ENCODE data around the gene CDC42EP1.
"Not testable (repeated sequence)": the region's sequence is repeated elsewhere in the genome, so short reads cannot be mapped to it uniquely, and the experiment has no call there.

The CDC42EP1 gene

DNA sequence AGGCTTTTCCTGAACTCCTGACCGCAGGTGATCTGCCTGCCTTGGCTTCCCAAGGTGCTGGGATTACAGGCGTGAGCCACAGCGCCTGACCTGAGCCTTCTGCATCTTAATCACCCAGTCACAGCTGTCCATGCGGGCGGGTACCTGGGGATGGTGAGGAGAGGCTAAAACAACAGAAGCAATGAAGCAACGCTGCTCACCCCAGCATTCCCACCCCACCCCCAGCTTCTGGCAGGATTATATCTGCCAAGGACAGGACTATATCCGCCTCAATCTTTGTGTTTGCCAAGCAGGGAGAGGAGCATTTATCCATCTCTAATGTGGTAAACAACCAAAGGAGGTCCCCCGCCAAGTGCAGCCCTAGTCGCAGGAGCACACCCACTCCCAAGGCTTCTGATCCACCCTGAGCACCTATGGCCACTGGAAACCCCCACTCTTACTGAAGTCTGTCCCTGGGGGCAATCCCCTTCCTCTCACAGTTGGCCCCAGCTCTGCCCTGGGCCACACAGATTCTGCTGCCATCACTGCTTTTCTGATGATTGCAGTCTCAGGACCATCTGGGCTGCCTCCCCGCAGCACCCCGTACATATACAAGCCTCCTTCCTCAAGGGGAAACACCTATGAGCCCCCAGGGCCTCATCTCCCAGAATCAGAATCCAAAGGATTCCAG, 28.4 kb downstream of the CDC42EP1 start:
- DNase-seq = no peak

DNA sequence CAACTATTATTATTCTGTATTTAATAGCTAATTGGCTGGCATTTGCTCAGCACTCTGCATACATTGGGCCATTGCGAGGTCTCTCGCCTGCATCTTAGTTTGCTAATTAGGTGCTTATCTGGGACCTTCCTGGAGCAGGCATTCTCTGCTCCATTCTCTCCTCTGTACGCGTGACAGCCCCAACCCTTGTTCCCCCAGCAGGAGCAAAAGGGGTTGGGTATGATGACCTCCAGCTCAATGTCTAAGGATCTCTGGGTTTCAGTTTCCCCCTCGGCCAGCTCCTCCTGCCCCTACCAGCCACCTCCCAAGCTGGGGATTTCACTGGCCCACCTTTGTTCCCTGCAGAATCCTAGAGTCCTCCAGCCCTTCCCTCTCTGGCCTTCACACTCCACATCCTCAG, 29.4 kb downstream of the CDC42EP1 start:
- no peak for DNase-seq

DNA sequence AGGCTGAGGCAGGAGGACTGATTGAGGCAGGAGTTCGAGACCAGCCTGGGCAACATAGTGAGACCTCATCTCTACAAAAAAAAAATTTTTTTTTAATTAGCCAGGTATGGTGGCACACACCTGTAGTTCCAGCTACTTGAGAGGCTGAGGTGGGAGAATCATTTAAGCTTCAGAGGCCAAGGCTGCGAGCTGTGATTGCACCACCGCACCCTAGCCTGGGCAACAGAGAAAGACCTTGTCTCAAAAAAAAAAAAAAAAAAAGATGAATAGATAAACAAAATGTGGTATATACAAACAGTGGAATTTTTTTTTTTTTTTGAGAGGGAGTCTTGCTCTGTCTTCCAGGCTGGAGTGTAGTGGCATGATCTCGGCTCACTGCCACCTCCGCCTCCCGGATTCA, 30.8 kb downstream of the CDC42EP1 start:
- DNase-seq = not testable (repeated sequence)

DNA sequence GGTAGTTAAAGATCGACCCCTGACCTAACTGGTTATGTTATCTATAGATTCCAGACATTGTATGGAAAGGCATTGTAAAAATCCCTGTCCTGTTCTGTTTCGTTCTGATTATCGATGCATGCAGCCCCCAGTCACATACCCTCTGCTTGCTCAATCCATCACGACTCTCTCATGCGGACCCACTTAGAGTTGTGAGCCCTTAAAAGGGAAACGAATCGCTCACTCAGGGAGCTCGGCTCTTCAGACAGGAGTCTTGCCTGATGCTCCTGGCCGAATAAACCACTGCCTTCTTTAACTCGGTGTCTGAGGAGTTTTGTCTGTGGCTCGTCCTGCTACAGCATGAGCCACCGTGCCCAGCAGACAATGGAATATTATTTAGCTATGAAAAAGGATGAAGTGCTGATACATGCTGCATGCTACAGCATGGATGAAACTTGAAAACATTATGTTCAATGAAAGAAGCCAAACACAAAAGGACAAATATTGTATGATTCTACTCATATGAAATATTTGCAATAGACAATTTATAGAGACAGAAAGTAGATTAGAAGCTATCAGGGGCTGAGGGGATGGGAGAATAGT, 31.6 kb downstream of the CDC42EP1 start:
- no peak for DNase-seq

DNA sequence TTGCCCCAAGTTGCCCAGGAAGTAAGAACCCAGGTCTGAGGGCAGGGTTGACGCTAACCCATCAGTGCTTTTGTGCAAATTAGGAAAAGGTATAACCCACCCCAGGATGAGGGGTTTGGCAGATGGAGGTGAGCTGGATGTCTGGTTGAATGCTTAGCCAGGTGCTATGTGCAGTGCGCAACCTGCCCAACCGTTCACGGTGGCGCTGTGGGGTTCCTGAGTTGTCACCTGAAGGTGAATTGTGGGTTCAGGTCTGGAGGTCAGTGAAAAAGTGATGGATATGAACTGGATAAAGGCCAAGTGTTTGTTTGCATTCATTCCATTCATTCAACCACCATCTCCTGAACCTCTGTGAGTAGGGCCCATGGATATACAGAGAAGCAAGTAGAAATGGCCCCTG, 34.0 kb downstream of the CDC42EP1 start:
- DNase-seq = no peak

DNA sequence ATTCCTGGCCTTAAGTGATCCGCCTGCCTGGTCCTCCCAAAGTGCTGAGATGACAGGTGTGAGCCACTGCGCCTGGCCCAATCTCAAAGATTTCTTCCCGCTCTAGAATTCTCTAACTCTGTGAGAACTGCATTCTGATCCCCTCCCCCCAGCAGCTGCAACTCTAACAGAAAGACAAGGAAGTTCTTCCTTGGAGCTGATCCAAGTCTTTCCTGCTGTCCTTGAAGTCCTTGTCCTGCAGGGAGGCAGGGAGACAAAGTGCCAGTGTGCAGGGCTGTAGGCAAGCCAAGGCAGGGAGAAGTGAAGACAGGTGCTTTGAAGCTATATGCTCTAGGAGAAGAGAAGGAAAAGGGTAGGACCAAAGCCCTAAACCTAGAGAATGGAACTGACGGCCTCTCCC, 38.9 kb downstream of the CDC42EP1 start:
- DNase-seq = no peak

DNA sequence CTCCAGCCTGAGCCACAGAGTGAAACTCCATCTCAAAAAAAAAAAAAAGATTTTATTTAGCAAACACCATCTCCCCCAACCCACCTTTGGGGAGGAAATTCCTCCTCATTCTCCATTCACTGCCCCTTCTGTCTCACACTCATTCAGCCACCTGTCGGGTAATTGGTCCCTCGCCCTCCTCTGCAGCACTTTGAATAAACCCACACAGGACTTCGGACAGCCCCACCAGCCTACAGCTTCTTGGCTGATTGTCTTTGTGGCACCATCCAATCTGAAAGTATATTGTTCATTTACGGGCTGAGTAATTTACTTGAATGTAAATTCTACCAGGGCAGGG, 40.9 kb downstream of the CDC42EP1 start:
- no peak for DNase-seq

DNA sequence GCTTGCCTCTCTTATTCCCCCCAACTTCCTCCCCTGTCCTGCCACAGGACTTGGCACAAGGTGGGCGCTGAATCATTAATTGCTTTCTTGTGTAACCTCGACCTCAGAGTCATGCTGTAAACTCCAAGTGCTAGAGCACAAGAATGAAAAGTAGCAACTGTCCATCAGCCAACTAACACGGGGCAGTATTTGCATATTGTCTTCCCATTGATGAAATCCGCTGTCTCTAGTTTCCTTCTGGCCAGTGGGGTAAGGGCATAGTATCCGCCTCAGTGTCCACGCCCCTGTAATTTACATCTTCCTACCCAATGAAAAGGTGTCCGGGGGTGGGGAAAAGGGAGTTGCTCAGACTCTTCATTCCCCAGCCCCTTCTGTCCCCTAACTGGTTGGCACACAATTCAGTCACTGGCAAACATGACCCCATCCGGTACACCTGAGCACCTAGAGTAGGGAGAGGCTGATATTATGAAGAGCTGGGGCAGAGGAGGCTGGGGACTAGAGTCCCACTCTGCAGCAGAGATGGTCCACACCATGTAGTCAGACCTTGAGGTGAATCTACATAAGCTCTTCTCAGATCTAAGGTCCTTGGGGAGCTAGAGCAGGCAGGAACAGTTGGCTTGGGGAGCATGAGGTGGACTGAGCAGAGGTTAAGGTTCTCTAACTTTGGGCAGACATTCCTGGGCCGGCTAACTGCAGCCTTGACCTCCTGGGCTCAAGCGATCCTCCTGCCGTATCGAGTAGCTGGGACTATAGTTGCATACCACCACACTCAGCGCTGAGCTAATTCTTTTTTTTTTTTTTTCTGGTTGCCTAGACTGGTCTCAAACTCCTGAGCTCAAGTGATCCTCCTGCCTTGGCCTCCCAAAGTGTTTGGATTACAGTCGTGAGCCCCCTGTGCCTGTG, 41.5 kb downstream of the CDC42EP1 start:
- no peak for DNase-seq

DNA sequence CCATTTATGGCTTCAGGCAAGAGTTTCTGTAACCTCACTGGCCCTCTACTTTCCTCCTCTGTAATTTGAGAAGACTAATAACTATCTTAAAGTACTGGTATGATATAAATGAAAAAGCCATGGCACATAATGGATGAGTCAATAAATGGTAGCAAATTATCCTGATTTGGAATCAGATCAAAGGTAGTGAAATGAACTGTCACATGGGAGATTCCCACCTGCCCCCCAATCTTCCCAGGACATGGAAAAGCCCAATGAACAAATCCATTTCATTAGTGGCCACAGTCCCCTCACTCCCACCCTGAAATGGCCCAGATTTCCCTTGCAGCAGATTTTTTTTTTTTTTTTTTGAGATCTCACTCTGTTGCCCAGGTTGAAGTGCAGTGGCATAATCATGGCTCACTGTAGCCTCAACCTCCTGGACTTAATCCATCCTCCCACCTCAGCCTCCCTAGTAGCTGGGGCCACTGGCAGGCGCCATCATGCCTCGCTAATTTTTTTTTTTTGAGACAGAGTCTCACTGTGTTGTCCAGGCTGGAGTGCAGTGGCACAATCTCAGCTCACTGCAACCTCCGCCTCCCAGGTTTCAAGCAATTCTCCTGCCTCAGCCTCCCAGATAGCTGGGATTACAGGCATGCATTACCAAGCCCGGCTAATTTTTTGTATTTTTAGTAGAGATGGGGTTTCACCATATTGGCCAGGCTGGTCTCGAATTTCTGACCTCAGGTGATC, 42.4 kb downstream of the CDC42EP1 start:
- DNase-seq = not testable (repeated sequence)

DNA sequence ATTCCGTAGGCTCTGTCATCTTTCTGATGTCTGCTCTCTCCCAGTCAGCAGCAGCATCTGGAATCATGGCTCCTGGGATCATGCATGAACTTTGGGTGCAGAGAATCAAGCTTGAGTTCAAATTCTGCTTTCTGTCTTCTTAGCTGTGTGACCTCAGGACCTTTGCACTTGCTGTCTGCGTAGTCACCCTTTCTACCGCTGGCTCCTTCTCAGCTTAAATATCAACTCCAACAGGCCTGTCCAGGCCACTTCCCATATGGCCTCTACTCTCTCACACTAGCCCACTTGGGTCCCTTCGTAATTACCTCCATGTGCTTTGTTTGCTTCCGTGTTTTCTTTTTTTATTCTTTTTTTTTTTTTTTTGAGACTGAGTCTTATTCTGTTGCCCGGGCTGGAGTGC, 43.8 kb downstream of the CDC42EP1 start:
- DNase-seq = no peak

DNA sequence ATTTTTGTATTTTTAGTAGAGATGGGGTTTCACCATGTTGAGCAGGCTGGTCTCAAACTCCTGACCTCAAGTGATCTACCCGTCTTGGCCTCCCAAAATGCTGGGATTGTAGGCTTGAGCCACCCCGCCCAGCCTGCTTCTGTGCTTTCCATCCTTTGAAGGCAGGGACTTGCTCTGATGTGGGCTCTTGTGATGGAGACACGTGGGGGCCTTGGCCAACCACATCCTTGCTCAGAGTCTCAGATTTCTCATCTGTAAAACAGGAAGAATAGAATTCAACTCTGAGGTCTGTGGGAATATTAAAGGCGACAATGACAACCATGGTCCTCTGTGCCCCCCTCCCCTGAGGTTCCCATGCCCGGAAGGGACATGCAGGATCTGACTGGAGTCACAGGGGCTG, 44.6 kb downstream of the CDC42EP1 start:
- no peak for DNase-seq

DNA sequence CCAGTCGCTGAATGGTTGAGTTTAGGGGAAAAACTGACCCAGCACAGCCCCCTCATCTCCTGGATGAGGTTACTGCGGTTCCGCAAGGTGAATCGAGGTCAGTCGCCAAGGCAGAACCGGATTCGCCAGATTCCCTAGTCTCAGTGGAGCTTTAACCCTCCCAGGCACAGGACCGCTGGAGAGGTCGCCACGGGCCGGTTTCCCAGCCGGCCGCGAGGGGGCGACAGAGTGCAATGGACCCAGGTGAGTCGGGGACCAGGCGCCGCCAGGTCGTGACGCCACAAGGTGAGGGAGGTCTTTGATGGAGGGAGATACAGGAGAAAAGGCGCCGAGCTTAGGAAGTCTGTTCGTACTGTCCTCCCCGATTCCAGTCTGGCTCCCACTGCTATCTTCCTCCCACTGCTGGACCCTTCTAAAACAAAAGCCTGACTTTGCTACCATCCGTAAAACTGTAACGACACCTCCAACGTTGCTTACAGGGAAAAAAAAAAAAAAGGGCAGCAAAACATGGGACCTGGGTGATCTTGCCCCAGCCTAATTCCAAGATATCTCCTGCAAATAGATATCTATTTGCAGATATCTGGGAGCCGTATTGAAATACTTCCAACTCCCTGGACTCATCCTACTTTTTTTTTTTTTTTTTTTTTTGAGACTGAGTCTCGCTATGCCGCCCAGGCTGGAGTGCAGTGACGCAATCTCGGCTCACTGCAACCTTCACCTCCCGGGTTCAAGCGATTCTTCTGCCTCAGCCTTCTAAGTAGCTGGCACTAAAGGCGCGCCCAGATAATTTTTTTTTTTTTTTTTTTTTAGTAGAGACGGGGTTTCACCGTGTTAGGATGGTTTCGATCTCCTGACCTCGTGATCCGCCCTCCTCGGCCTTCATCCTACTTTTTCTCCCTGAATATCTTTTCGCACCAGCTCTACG, 47.0 kb downstream of the CDC42EP1 start:
- DNase-seq = no peak

DNA sequence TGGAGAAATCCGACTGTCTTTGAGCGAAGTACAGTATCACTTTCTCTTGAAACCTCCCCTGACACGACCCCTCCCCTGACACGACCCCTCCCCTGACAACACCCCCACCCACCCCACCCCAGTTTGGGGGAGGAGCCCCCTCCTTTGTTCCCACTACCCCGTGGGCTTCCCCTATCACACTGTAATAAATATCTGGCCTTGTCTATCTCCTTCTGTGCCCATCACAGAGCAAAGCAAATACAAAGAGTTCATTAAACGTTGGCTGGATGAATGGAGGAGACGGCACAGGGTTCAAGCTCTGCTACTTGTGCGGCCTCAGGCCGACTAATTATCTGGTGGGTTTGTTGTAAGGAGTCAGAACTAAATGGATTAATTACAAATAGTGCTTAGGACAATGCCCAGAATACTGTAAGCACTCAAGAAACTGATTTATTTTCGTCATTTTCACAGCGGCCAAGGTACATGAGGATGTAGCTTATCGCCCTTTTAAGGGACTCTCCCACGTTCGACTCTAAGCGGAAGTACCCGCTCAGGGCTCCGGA, 47.7 kb downstream of the CDC42EP1 start:
- DNase-seq = no peak

DNA sequence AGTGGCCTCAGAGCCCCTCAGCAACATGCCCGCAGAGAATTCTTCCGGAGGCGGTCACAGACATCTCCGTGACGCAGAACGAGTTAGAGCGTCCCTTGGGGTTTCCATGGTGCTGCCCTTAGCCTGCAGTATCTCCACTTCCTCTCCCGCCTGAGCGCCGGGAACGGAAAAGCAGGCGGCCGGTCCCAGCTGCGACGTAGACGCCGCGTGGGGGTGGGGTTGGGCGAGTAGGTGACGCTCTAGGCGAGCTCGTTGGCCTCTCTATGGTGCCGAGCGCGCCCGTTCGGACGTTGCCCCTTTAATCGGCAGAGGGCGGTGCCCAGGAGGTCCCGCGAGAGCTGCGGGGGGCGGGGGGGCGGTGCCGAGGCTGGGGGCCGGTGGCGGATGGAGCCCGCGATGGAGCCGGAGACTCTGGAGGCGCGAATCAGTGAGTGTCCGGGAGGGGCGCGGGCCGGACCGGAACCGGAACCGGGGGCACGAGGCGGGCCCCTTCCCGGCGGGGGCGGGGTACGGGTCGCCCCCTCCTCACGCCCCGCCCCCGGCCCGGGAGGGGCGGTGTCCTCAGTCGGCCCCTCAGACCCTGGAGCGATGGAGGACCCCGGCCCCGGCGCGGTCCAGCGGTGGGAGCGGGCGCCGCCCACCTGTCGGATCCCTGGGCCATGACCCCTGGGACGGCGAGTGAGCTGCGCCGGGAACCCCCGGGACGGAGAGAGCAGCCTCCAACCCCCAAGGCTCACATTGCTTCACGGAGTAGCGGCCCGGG, 48.4 kb downstream of the CDC42EP1 start, which contains the start of gene GGA1:
Gene GGA1, plus strand, starts transcription at position 358 of the 763 bp plus-strand sequence. Its CDS starts 27 bp downstream, at position 385.
- DNase-seq = peak; percentile 79

DNA sequence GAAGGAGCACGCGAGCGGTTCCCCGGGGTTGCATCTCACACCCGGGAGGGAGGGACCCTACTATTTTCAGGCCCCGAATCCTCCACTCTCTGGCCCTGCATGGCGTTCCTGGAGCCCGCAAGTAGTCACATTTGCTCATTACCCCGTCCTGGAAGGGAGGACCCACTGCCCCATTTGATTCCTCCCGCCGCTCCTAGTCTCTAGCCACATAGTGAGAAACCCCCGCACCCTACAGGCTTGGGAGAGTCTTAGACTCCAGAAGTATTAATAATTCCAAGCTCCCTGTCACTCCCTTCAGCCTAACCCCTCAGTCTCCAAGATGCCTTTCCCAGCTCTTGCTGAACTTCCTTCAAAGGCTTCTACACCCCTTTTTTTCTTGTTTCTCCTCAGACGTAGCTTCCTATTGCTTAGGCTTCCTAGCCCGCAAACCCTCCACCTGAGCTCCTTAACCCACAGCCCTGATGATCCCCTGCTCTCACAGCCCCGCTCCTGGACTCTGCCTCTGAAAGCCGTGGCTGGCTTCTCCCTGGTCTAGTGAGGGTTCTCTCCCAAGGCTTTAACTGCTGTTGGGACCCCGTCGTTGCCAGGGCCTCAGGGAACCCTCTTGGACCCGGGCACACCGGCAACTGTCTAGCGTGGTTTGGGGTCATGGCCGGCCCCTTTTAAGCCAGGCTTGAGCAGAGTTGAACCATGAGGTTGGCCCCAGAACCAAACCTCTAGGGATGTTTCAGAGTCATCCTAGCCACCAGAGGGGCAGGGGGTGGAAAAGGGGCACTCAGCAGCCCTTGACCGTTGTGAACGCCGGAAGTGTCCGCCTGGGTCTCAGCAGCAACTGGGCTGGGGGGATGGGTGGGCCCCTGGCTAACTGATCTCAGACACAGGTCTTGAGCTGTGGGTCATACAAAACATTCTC, 49.2 kb downstream of the CDC42EP1 start:
- no peak for DNase-seq

DNA sequence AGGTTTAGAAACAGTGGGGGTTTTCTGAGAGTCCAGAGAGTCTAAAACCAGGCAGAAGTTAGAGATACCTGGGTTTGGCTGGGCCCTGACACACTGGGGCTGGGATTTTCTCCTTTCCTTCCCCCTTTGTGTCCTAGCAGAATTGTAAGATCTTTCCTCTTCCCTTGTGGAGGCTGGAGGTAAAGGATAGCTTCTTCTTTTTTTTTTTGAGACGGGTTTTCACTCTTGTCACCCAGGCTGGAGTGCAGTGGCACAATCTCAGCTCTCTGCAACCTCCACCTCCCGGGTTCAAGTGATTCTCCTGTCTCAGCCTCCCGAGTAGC, 49.8 kb downstream of the CDC42EP1 start:
- not testable (repeated sequence) for DNase-seq

DNA sequence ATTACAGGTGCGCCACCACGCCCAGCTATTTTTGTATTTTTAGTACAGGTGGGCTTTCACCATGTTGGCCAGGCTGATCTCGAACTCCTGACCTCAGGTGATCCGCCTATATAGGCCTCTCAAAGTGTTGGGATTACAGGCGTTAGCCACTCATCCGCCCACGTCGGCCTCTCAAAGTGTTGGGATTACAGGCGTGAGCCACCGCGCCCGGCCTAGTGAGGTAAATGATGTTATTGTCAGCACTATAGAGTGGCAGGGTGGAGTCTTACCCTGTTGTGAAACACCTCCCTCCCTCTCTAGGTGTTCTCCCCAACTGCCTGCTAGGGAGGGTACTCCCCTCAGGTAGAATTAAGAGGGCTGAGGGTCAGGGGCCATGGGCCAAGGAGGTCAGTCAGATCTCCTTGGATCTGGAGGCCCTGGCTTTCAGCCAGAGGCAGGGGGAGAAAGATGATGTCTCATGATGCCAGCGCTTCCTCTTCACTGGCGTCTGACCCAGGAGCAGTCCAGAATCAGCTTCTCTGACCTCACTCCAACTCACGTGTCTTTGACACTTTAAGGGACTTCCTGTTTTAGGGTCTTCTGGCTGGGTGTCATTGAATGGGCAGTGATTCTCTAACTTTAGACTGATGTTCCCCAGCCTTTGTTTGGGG, 50.3 kb downstream of the CDC42EP1 start:
- DNase-seq = no peak

DNA sequence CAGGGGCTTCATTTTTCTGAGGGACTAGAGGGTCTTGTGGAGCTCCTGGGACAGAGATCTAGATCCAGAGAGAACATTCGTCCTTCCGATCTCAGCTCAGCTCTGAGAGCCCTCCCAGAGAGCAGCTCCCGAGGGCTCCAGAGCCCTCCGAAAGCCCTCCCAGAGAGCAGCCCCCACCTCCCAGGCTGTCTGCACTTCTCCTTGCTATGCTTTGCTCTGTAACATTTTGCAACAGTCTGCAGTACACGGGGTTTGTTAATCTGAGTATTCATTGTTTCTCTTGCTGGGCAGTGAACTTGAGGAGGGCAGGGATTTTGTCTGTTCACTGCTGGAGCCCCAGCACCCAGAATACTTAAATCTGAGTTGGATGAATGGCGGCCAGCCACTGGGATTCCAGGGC, 50.9 kb downstream of the CDC42EP1 start:
- DNase-seq = no peak
